AG09309 (cell line): ENCODE results near the gene ARL6IP5.

Experiments used
- DNase-seq: peaks from one replicate; pipeline ENCODE4 v3.0.0-alpha.2; 2010; ENCODE audit warnings: low read depth
- H3K4me3 ChIP-seq: 2 replicates; pipeline ENCODE4 v1.5.1; 2011; ENCODE audit warnings: mild to moderate bottlenecking, low read depth, low read length, moderate library complexity; ENCODE audit not compliant: control insufficient read depth
- CTCF ChIP-seq: IDR thresholded peaks from 2 replicates; pipeline ENCODE4 v1.5.1; 2011; ENCODE audit warnings: mild to moderate bottlenecking, low read depth, low read length, inconsistent platforms; ENCODE audit not compliant: insufficient read depth, control insufficient read depth; ENCODE audit errors: missing control alignments

ARL6IP5 gene

GRCh38 chr3:69058947-69059224 lies 25.9 kb upstream of the ARL6IP5 start:
- no peak for DNase-seq
- no peak for TF ChIP-seq CTCF
- H3K4me3 ChIP-seq, result no peak overlapping the region

GRCh38 chr3:69059688-69060087 lies 25.0 kb upstream of the ARL6IP5 start:
- H3K4me3 ChIP-seq, result no peak overlapping the region
- no peak for DNase-seq
- no peak for TF ChIP-seq CTCF

GRCh38 chr3:69063636-69064035 lies 21.1 kb upstream of the ARL6IP5 start:
- no peak for DNase-seq
- no peak for TF ChIP-seq CTCF
- no peak overlapping the region for H3K4me3 ChIP-seq

- DNase-seq, result no peak
- no peak overlapping the region for H3K4me3 ChIP-seq
- TF ChIP-seq CTCF, result no peak
Observed at GRCh38 chr3:69065318-69065964, 19.3 kb upstream of the ARL6IP5 start.

GRCh38 chr3:69066121-69066520 lies 18.6 kb upstream of the ARL6IP5 start:
- no peak for DNase-seq
- no peak for TF ChIP-seq CTCF
- no peak overlapping the region for H3K4me3 ChIP-seq

- H3K4me3 ChIP-seq, result no peak overlapping the region
- no peak for TF ChIP-seq CTCF
- DNase-seq, result no peak
Observed at GRCh38 chr3:69072928-69073327, 11.8 kb upstream of the ARL6IP5 start.
